ENCODE results near the gene CC2D2A.
A peak's percentile ranks its signal among the peaks of the same experiment; 100 is the strongest.

Gene CC2D2A

DNA sequence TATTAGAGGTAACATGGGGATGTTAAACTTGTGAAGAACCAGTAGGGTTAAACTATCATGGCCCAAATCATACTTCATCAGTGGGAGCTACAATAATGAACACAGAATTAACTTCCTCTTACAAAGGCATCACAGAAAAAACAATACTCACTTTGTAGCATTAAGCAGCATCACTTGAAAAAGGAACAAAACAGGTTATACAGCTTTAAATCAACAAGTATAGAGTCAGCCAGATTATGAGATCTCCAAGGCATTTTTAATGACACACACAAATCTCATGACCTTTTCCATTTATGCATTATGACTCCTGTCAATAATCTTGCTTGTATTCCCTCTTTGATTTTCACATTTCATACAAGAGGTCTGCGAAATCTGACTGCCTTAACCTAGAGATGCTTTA lies 167.1 kb downstream of the CC2D2A start:
- DNase-seq = no peak

DNA sequence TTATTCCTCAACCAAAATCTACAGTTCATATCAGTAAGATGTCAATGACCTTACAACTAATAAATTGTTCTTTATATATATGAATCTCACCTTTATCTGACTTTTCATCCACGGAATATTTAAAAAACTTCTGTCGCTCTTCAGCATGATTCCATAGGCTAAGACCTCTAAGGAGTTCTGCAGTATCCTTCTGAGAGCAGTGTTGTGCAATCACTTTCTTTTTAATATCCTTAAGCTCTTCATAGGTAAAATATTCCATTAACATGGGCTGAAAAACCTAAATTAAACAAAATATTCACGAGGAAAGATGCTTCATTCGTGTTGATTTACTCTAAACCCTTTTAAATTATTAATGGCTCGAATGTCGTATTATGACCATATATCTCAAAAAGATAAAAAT lies 168.7 kb downstream of the CC2D2A start:
- DNase-seq = no peak

- no peak for DNase-seq
Observed at GRCh38 chr4:15648600-15648999, 178.9 kb downstream of the CC2D2A start.

- DNase-seq = peak in 18 of 51 donors; percentile 3 to 71 (median 18)
Observed at GRCh38 chr4:15649914-15650545, 180.3 kb downstream of the CC2D2A start.
